OCI-LY1 (cell line): ENCODE measurements around the gene NAV2.

Experiments used
- EZH2 ChIP-seq: fragments of 200-600 bp; sonication (generic), shearing (Covaris generic); IDR thresholded peaks from 2 replicates; pipeline ENCODE4 v1.8.0; 2017; ENCODE audit warnings: borderline replicate concordance, mixed run types, mild to moderate bottlenecking, antibody characterized with exemption, low read length, moderate library complexity, mixed read lengths
- TF ChIP-seq, protein P1 (sequence below): fragments of 200-600 bp; sonication (generic), shearing (Covaris generic); IDR thresholded peaks from 2 replicates; pipeline ENCODE4 v1.5.1; 2017; ENCODE audit warnings: mild to moderate bottlenecking, antibody characterized with exemption, low read length, moderate library complexity, mixed read lengths

DNA sequence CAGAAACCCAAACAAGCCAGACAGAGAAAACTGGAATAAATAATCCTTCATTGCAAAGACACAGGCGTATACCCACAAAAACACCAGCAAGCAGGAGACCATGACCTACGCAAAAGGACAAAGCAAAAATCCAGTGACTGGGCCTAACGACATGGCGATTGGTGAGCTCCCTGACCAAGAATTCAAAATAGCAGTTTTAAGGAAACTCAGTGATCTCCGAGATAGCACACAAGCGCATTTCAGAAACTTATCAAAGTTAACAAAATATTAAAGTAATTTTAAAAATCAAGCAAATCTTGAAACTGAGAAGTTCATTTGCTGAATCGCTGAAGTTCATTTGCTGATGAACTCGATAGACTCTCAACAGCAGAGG is 420.0 kb downstream of the NAV2 start:
- no peak for TF ChIP-seq EZH2
- TF ChIP-seq, protein P1, sequence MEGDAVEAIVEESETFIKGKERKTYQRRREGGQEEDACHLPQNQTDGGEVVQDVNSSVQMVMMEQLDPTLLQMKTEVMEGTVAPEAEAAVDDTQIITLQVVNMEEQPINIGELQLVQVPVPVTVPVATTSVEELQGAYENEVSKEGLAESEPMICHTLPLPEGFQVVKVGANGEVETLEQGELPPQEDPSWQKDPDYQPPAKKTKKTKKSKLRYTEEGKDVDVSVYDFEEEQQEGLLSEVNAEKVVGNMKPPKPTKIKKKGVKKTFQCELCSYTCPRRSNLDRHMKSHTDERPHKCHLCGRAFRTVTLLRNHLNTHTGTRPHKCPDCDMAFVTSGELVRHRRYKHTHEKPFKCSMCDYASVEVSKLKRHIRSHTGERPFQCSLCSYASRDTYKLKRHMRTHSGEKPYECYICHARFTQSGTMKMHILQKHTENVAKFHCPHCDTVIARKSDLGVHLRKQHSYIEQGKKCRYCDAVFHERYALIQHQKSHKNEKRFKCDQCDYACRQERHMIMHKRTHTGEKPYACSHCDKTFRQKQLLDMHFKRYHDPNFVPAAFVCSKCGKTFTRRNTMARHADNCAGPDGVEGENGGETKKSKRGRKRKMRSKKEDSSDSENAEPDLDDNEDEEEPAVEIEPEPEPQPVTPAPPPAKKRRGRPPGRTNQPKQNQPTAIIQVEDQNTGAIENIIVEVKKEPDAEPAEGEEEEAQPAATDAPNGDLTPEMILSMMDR: no peak
